Measurements from ENCODE around the gene PHF23. TPM values are rescaled to one million over a fixed set of nuclear protein-coding genes. Genes with fewer than 3 reads are reported as not detected.

PHF23 gene
- total RNA-seq: 10 to 100 TPM; 25.9 to 52.4 TPM

GRCh38 chr17:7239091-7240027 is at the start of gene PHF23:
TSS of gene PHF23 (minus strand) at chr17:7239457. CDS start at chr17:7239279, 178 bp downstream.
- Mint-ChIP-seq H3K27ac (peak within 1 kb of the TSS; percentile 91 to 98), H3K9me3 (no peaks in the 10 kb centered on the region), H3K36me3 (peaks cover 33 to 36% of the 10 kb centered on the region in 2 donors)
- DNase-seq (ENCODE audit: low spot score in 2 of 2): peak; percentile 95 to 98
- peak; percentile 71 to 78 for ATAC-seq

GRCh38 chr17:7285679-7286078 is 46.4 kb upstream of the PHF23 start:
- no peaks in the 10 kb centered on the region for H3K36me3 Mint-ChIP-seq
- H3K27ac Mint-ChIP-seq: no peak overlapping the region
- H3K9me3 Mint-ChIP-seq: no peaks in the 10 kb centered on the region
- DNase-seq (ENCODE audit: low spot score in 2 of 2) (no peak), ATAC-seq (no peak)

- Mint-ChIP-seq H3K27ac (no peak overlapping the region), H3K9me3 (no peaks in the 10 kb centered on the region), H3K36me3 (no peaks in the 10 kb centered on the region)
- ATAC-seq: no peak
- DNase-seq (ENCODE audit: low spot score in 2 of 2): no peak
Measured at GRCh38 chr17:7284911-7285310, 45.7 kb upstream of the PHF23 start.

GRCh38 chr17:7283471-7284216 is 44.4 kb upstream of the PHF23 start:
- DNase-seq (ENCODE audit: low spot score in 2 of 2) (no peak), ATAC-seq (no peak)
- H3K36me3 Mint-ChIP-seq: no peaks in the 10 kb centered on the region
- H3K9me3 Mint-ChIP-seq: no peaks in the 10 kb centered on the region
- no peak overlapping the region for H3K27ac Mint-ChIP-seq

GRCh38 chr17:7282752-7283321 is 43.6 kb upstream of the PHF23 start:
- ATAC-seq: no peak

GRCh38 chr17:7281953-7282751 is 42.9 kb upstream of the PHF23 start:
- H3K36me3 Mint-ChIP-seq: no peaks in the 10 kb centered on the region
- DNase-seq (ENCODE audit: low spot score in 2 of 2) (no peak), ATAC-seq (no peak)
- no peaks in the 10 kb centered on the region for H3K9me3 Mint-ChIP-seq
- no peak overlapping the region for H3K27ac Mint-ChIP-seq

More at GRCh38 chr17:7282752-7283321, 43.6 kb upstream of the PHF23 start:
- DNase-seq (ENCODE audit: low spot score in 2 of 2): no peak
- Mint-ChIP-seq H3K9me3 (no peaks in the 10 kb centered on the region), H3K36me3 (no peaks in the 10 kb centered on the region), H3K27ac (no peak overlapping the region)

- no peaks in the 10 kb centered on the region for H3K36me3 Mint-ChIP-seq
- H3K27ac Mint-ChIP-seq: no peak within 1 kb of the TSS
- H3K9me3 Mint-ChIP-seq: no peaks in the 10 kb centered on the region
- DNase-seq (ENCODE audit: low spot score in 2 of 2) (peak; percentile 83 to 94), ATAC-seq (peak; percentile 77 to 86)
Measured at GRCh38 chr17:7281074-7281952, 42.1 kb upstream of the PHF23 start, which contains the start of gene SLC2A4. TSS of gene SLC2A4 (plus strand) at chr17:7281718. CDS start at chr17:7281935, 217 bp downstream.

- no peaks in the 10 kb centered on the region for H3K36me3 Mint-ChIP-seq
- DNase-seq (ENCODE audit: low spot score in 2 of 2) (peak; percentile 84 to 89), ATAC-seq (peak; percentile 83 to 88)
- H3K27ac Mint-ChIP-seq: no peak overlapping the region
- no peaks in the 10 kb centered on the region for H3K9me3 Mint-ChIP-seq
Measured at GRCh38 chr17:7280519-7281073, 41.3 kb upstream of the PHF23 start.

GRCh38 chr17:7279448-7279847 is 40.2 kb upstream of the PHF23 start:
- Mint-ChIP-seq H3K27ac (no peak overlapping the region), H3K9me3 (no peaks in the 10 kb centered on the region), H3K36me3 (no peaks in the 10 kb centered on the region)
- DNase-seq (ENCODE audit: low spot score in 2 of 2): no peak
- no peak for ATAC-seq

GRCh38 chr17:7266784-7267183 is 27.5 kb upstream of the PHF23 start:
- no peak for DNase-seq (ENCODE audit: low spot score in 2 of 2)
- no peaks in the 10 kb centered on the region for H3K36me3 Mint-ChIP-seq
- H3K27ac Mint-ChIP-seq: no peak overlapping the region

GRCh38 chr17:7263801-7264078 is 24.5 kb upstream of the PHF23 start:
- H3K36me3 Mint-ChIP-seq: peaks cover 0 to 3% of the 10 kb centered on the region in 2 donors
- ATAC-seq: no peak
- H3K9me3 Mint-ChIP-seq: no peaks in the 10 kb centered on the region
- no peak overlapping the region for H3K27ac Mint-ChIP-seq
- no peak for DNase-seq (ENCODE audit: low spot score in 2 of 2)

More at GRCh38 chr17:7266784-7267183, 27.5 kb upstream of the PHF23 start:
- H3K9me3 Mint-ChIP-seq: no peaks in the 10 kb centered on the region
- ATAC-seq: no peak

- Mint-ChIP-seq H3K27ac (no peak overlapping the region), H3K9me3 (no peaks in the 10 kb centered on the region), H3K36me3 (peaks cover 0 to 6% of the 10 kb centered on the region in 2 donors)
- ATAC-seq (peak in 1 of 2 donors; percentile 42), DNase-seq (ENCODE audit: low spot score in 2 of 2) (no peak)
Measured at GRCh38 chr17:7262935-7263800, 23.9 kb upstream of the PHF23 start.

- no peak within 1 kb of the TSS for H3K27ac Mint-ChIP-seq
- no peak for ATAC-seq
Measured at GRCh38 chr17:7262192-7262934, 23.1 kb upstream of the PHF23 start, which contains the start of gene CLDN7. TSS of gene CLDN7 (minus strand) at chr17:7262478. CDS start at chr17:7262043, 435 bp downstream.

More at GRCh38 chr17:7262192-7262934, 23.1 kb upstream of the PHF23 start, which contains the start of gene CLDN7:
- Mint-ChIP-seq H3K9me3 (no peaks in the 10 kb centered on the region), H3K36me3 (peaks cover 0 to 6% of the 10 kb centered on the region in 2 donors)
- DNase-seq (ENCODE audit: low spot score in 2 of 2): no peak
